SJSA1 (cell line): ENCODE data around the gene PMF1. TPM values are rescaled to one million over a fixed set of nuclear protein-coding genes. Genes with fewer than 3 reads are reported as not detected.
"Not testable (repeated sequence)": the region's sequence is repeated elsewhere in the genome, so short reads cannot be mapped to it uniquely, and the experiment has no call there.

Experiments
- DNase-seq, 2 experiments: peaks; one replicate each; pipeline ENCODE4 v3.0.0-alpha.2; 2015 to 2020; ENCODE audit warnings: low spot score in 2 of 2, low read depth in 1 of 2
- H3K27ac ChIP-seq: fragments of 250-450 bp; sonication (Bioruptor Pico); 2 replicates; pipeline ENCODE4 v1.5.1; 2020; ENCODE audit warnings: mild to moderate bottlenecking, moderate library complexity
- H3K27me3 ChIP-seq: fragments of 250-450 bp; sonication (Bioruptor Pico); replicated peaks from 2 replicates; pipeline ENCODE4 v1.5.1; 2020; ENCODE audit warnings: mild to moderate bottlenecking, moderate library complexity
- H3K36me3 ChIP-seq: fragments of 250-450 bp; sonication (Bioruptor Pico); 2 replicates; pipeline ENCODE4 v1.5.1; 2020; ENCODE audit warnings: mild to moderate bottlenecking
- H3K4me1 ChIP-seq: fragments of 250-450 bp; sonication (Bioruptor Pico); replicated peaks from 2 replicates; pipeline ENCODE4 v1.6.1; 2021; ENCODE audit warnings: mild to moderate bottlenecking
- H3K4me3 ChIP-seq: fragments of 250-450 bp; sonication (Bioruptor Pico); 2 replicates; pipeline ENCODE4 v1.5.1; 2020; ENCODE audit warnings: mild to moderate bottlenecking
- H3K9me3 ChIP-seq: fragments of 250-450 bp; sonication (Bioruptor Pico); replicated peaks from 2 replicates; pipeline ENCODE4 v1.5.1; 2020; ENCODE audit warnings: mild to moderate bottlenecking
- total RNA-seq: library from RNA; depleted of rRNA; stranded (reverse); fragments of >200 nt; shearing (Covaris generic); gene quantifications from 2 replicates; pipeline ENCODE4 v1.2.3, GENCODE V29; 2014

PMF1 gene
- total RNA-seq, 1 experiment from 2014 or later: 100 TPM

- not testable (repeated sequence) for H3K27me3 ChIP-seq, DNase-seq, H3K4me1 ChIP-seq, H3K9me3 ChIP-seq, H3K27ac ChIP-seq, H3K4me3 ChIP-seq, H3K36me3 ChIP-seq
Observed at GRCh38 chr1:156186347-156187177, 26.2 kb upstream of the PMF1 start.

DNA sequence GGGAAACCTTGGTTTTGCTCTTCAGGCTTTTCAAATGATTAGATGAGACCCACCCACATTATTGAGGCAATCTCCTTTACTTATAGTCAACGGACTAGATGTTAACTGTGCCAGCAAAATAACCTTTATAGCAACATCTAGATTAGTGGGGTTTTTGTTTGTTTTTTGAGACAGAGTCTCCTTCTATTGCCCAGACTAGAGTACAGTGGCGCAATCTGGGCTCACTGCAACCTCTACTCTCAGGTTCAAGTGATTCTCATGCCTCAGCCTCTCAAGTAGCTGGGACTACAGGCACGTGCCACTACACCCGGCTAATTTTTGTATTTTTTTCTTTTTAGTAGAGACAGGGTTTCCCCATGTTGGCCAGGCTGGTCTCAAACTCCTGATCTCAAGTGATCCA is 22.5 kb upstream of the PMF1 start:
- not testable (repeated sequence) for DNase-seq, H3K27me3 ChIP-seq, H3K36me3 ChIP-seq, H3K4me1 ChIP-seq, H3K27ac ChIP-seq, H3K4me3 ChIP-seq, H3K9me3 ChIP-seq

DNA sequence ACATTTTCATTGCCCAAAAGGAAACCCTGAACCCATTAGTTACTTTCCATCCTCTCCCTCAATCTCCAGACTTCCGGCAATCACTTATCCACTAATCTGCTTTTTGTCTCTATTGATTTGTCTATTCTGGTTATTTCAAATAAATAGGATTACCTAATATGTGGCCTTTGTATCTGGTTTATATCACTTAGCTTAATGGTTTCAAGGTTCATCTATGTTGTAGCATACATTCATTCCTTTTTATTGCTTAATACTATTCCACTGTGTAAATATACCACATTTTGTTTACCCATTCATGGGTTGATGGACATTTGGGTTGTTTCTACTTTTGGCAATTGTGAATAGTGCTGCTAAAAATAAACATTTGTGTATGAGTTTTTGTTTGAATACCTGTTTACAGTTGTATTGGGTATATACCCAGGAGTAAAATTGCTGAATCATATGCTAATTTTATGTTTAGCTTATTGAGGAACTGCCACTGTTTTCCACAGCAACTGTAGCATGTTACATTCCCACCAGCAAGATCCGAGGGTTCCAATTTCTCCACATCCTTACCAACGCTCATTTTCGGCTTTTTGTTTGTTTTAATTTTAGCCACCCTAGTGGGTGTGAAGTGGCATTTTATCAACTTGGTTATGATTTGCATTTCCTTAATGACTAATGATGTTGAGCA is 21.4 kb upstream of the PMF1 start:
- Histone ChIP-seq H3K27me3 (no peaks in the 10 kb centered on the region), H3K36me3 (peaks cover 10% of the 10 kb centered on the region), H3K9me3 (no peaks in the 10 kb centered on the region), H3K27ac (no peak overlapping the region), H3K4me1 (peaks cover 7% of the 10 kb centered on the region), H3K4me3 (no peak overlapping the region)
- DNase-seq: no peak

DNA sequence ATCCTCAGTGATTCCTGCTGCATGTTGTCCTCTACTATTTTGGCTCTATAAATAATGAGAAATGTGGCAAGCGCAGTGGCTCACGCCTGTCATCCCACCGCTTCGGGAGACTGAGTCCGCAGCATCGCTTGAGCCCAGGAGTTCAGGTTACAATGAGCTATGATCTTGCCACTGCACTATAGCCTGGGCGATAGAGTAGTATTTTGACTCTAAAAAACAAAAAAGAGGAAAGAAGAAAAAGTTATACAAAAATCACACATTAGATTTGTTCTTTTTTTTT is 19.7 kb upstream of the PMF1 start:
- Histone ChIP-seq H3K4me3 (peak overlapping the region; percentile 64), H3K27ac (peak overlapping the region; percentile 87), H3K27me3 (no peaks in the 10 kb centered on the region), H3K36me3 (peaks cover 14% of the 10 kb centered on the region), H3K9me3 (no peaks in the 10 kb centered on the region), H3K4me1 (peaks cover 7% of the 10 kb centered on the region)
- no peak for DNase-seq

GRCh38 chr1:156193488-156194299 is 19.1 kb upstream of the PMF1 start, which contains the start of gene SLC25A44:
Gene SLC25A44, plus strand, starts transcription at chr1:156194104. Its CDS starts 5,744 bp downstream, at chr1:156199848.
- Histone ChIP-seq H3K36me3 (peaks cover 14% of the 10 kb centered on the region), H3K27me3 (no peaks in the 10 kb centered on the region), H3K4me3 (peak within 1 kb of the TSS; percentile 64), H3K4me1 (peaks cover 7% of the 10 kb centered on the region), H3K9me3 (no peaks in the 10 kb centered on the region), H3K27ac (peak within 1 kb of the TSS; percentile 87)
- DNase-seq: peak; percentile 98

GRCh38 chr1:156194300-156194652 is 18.5 kb upstream of the PMF1 start:
- Histone ChIP-seq H3K9me3 (no peaks in the 10 kb centered on the region), H3K27ac (no peak overlapping the region), H3K36me3 (peaks cover 17% of the 10 kb centered on the region), H3K4me3 (peak overlapping the region; percentile 64), H3K4me1 (peaks cover 7% of the 10 kb centered on the region), H3K27me3 (no peaks in the 10 kb centered on the region)
- DNase-seq: no peak

- H3K4me1 ChIP-seq: peaks cover 7% of the 10 kb centered on the region
- DNase-seq: no peak
Observed at GRCh38 chr1:156195853-156196252, 17.0 kb upstream of the PMF1 start.

GRCh38 chr1:156196445-156196844 is 16.4 kb upstream of the PMF1 start:
- H3K27ac ChIP-seq: no peak overlapping the region
- no peak for DNase-seq
- no peak overlapping the region for H3K4me3 ChIP-seq
- H3K36me3 ChIP-seq: peaks cover 34% of the 10 kb centered on the region
- H3K4me1 ChIP-seq: peaks cover 7% of the 10 kb centered on the region
- H3K9me3 ChIP-seq: no peaks in the 10 kb centered on the region
- H3K27me3 ChIP-seq: no peaks in the 10 kb centered on the region

More at GRCh38 chr1:156195853-156196252, 17.0 kb upstream of the PMF1 start:
- Histone ChIP-seq H3K9me3 (no peaks in the 10 kb centered on the region), H3K27ac (no peak overlapping the region), H3K27me3 (no peaks in the 10 kb centered on the region), H3K4me3 (no peak overlapping the region), H3K36me3 (peaks cover 28% of the 10 kb centered on the region)

GRCh38 chr1:156198831-156199349 is 13.9 kb upstream of the PMF1 start:
- Histone ChIP-seq H3K36me3 (peaks cover 53% of the 10 kb centered on the region), H3K9me3 (no peaks in the 10 kb centered on the region), H3K4me3 (no peak overlapping the region), H3K27ac (no peak overlapping the region), H3K4me1 (peaks cover 13% of the 10 kb centered on the region), H3K27me3 (no peaks in the 10 kb centered on the region)
- no peak for DNase-seq

- Histone ChIP-seq H3K4me3 (no peak overlapping the region), H3K27ac (no peak overlapping the region), H3K36me3 (peaks cover 63% of the 10 kb centered on the region), H3K27me3 (no peaks in the 10 kb centered on the region), H3K9me3 (no peaks in the 10 kb centered on the region), H3K4me1 (peaks cover 9% of the 10 kb centered on the region)
- no peak for DNase-seq
Observed at GRCh38 chr1:156200044-156200443, 12.8 kb upstream of the PMF1 start.

GRCh38 chr1:156203331-156203730 is 9.5 kb upstream of the PMF1 start:
- no peaks in the 10 kb centered on the region for H3K9me3 ChIP-seq
- peaks cover 74% of the 10 kb centered on the region for H3K36me3 ChIP-seq
- H3K27ac ChIP-seq: 0 out of 2 replicates have a peak overlapping the region, but pooled peaks have one; percentile 29
- peaks cover 9% of the 10 kb centered on the region for H3K4me1 ChIP-seq
- DNase-seq: no peak
- H3K27me3 ChIP-seq: no peaks in the 10 kb centered on the region
- no peak overlapping the region for H3K4me3 ChIP-seq

GRCh38 chr1:156204686-156205085 is 8.1 kb upstream of the PMF1 start:
- Histone ChIP-seq H3K9me3 (no peaks in the 10 kb centered on the region), H3K4me1 (peaks cover 9% of the 10 kb centered on the region), H3K36me3 (peaks cover 78% of the 10 kb centered on the region), H3K4me3 (no peak overlapping the region), H3K27me3 (no peaks in the 10 kb centered on the region), H3K27ac (no peak overlapping the region)
- DNase-seq: no peak

- no peak overlapping the region for H3K27ac ChIP-seq
- H3K9me3 ChIP-seq: no peaks in the 10 kb centered on the region
- DNase-seq: no peak
- peaks cover 15% of the 10 kb centered on the region for H3K4me1 ChIP-seq
- no peak overlapping the region for H3K4me3 ChIP-seq
- H3K27me3 ChIP-seq: no peaks in the 10 kb centered on the region
- peaks cover 72% of the 10 kb centered on the region for H3K36me3 ChIP-seq
Observed at GRCh38 chr1:156211243-156211642, 1.6 kb upstream of the PMF1 start.
